CD8-positive, alpha-beta memory T cell (primary cell): ENCODE measurements around the gene RMI1. TPM values are rescaled to one million over a fixed set of nuclear protein-coding genes. Genes with fewer than 3 reads are reported as not detected.
A peak's percentile ranks its signal among the peaks of the same experiment; 100 is the strongest.

Experiments
- CTCF ChIA-PET: fragments of 350-600 bp; sonication (Branson Sonifier 250); formaldehyde crosslinking; loops from one replicate; lab custom pipeline; 2021; ENCODE audit warnings: antibody characterized with exemption; lab: Charles Lee
- POLR2A ChIA-PET: fragments of 350-600 bp; sonication (Branson Sonifier 250); formaldehyde crosslinking; loops from one replicate; lab custom pipeline; 2021; ENCODE audit warnings: antibody characterized with exemption; lab: Charles Lee
- DNase-seq, 5 donors: peaks; one replicate each; pipeline versions ENCODE4 v3.0.0 to v3.0.0-alpha.2; 2020 to 2022; ENCODE audit warnings: mixed read lengths in 1 of 5
- H3K27ac ChIP-seq: one replicate; pipeline ENCODE4 v1.7.0; 2013; ENCODE audit warnings: low read depth, mild to moderate bottlenecking, low read length, moderate library complexity
- H3K27me3 ChIP-seq: 2 replicates; pipeline ENCODE4 v1.7.0; 2013; ENCODE audit warnings: low read length, mild to moderate bottlenecking; ENCODE audit not compliant: insufficient read depth, poor library complexity, severe bottlenecking
- H3K36me3 ChIP-seq: 2 replicates; pipeline ENCODE4 v1.7.0; 2013; ENCODE audit warnings: mild to moderate bottlenecking, low read length, moderate library complexity; ENCODE audit not compliant: insufficient read depth
- H3K4me1 ChIP-seq: 2 replicates; pipeline ENCODE4 v1.7.0; 2013; ENCODE audit warnings: mild to moderate bottlenecking, low read length, moderate library complexity; ENCODE audit not compliant: insufficient read depth
- H3K4me3 ChIP-seq: 2 replicates; pipeline ENCODE4 v1.7.0; 2013; ENCODE audit warnings: mild to moderate bottlenecking, low read length
- H3K9me3 ChIP-seq: 2 replicates; pipeline ENCODE4 v1.7.0; 2013; ENCODE audit warnings: mild to moderate bottlenecking, low read length
- H3K27ac Mint-ChIP-seq, 8 donors: one replicate each; pipeline ENCODE4 v1.8.0; 2020 to 2021; ENCODE audit warnings: mixed read lengths in 8 of 8, mild to moderate bottlenecking in 6 of 8, inconsistent platforms in 3 of 8, moderate library complexity in 3 of 8
- H3K27me3 Mint-ChIP-seq, 2 donors: one replicate each; pipeline ENCODE4 v1.8.0; 2020 to 2021; ENCODE audit warnings: mixed read lengths in 2 of 2, mild to moderate bottlenecking in 1 of 2, moderate library complexity in 1 of 2
- H3K36me3 Mint-ChIP-seq, 3 donors: one replicate each; pipeline ENCODE4 v1.8.0; 2020 to 2021; ENCODE audit warnings: mixed read lengths in 3 of 3, inconsistent platforms in 1 of 3, mild to moderate bottlenecking in 1 of 3
- H3K4me1 Mint-ChIP-seq, 3 donors: one replicate each; pipeline ENCODE4 v1.8.0; 2020 to 2021; ENCODE audit warnings: mixed read lengths in 3 of 3, inconsistent platforms in 1 of 3, mild to moderate bottlenecking in 1 of 3
- H3K4me3 Mint-ChIP-seq, 7 donors: one replicate each; pipeline ENCODE4 v1.8.0; 2020 to 2021; ENCODE audit warnings: mixed read lengths in 7 of 7, mild to moderate bottlenecking in 6 of 7, moderate library complexity in 4 of 7, inconsistent platforms in 2 of 7
- H3K9me3 Mint-ChIP-seq, 5 donors: one replicate each; pipeline ENCODE4 v1.8.0; 2020 to 2022; ENCODE audit warnings: mixed read lengths in 5 of 5, mild to moderate bottlenecking in 3 of 5, moderate library complexity in 2 of 5, inconsistent platforms in 1 of 5
- polyA plus RNA-seq: library from polyadenylated mRNA; unstranded; fragments of 300-500 nt; fragmentation: Illumina TruSeq; gene quantifications from one replicate; pipeline ENCODE4 v1.2.3, GENCODE V29; 2021
- total RNA-seq, 2 experiments: library from RNA; stranded (reverse); gene quantifications; one replicate each; pipeline ENCODE4 v1.2.3, GENCODE V29; 2021

The RMI1 gene
- total and polyA plus RNA-seq, 3 experiments from 2014 or later = 5.9 to 29.3 (median 29.0) TPM

DNA sequence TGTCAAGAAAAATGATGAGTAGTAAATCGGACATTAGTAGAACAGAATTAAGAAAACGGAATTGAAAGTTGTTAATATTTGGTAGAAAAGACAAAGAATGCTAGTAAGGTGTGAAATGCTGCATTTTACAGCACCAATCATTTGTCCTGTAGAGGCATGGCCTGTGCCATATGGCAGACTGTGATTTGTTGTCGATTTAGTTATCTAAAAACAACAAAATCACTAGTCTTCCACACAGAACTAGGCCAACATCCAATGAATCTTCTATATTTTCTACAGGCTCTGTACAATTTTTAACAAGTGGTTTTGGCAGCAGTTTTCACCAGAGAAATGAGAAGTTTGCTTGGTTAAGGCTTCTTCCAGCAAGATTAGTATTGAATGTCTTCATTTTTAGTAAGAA lies 11.0 kb upstream of the RMI1 start:
- POLR2A ChIA-PET = no interaction called here
- H3K9me3 Mint-ChIP-seq = no peaks in the 10 kb centered on the region
- H3K4me1 ChIP-seq = peaks cover 14% of the 10 kb centered on the region

DNA sequence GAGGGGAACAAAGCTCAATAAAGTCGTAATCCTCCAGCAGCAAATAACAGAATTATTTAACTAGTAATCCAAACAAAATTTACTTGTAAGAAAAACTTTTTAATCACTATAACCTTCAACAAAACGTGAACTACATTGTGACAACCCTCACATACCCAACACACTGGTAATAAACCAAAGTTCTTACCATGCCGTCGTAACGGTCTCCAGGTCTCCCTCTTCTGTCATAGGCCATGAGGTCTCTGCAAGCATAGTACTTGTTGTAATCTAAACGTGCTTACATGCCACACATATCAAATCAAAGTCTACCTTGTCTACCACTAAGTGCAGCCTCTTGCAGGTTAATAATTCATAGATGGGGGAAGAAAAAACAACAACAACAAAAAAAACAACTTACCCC lies 9.1 kb upstream of the RMI1 start:
- H3K27ac ChIP-seq = no peak overlapping the region
- H3K9me3 ChIP-seq = no peaks in the 10 kb centered on the region
- H3K27me3 ChIP-seq = no peaks in the 10 kb centered on the region
- H3K36me3 Mint-ChIP-seq = peaks cover 35 to 96% (median 57%) of the 10 kb centered on the region in 3 donors
- POLR2A ChIA-PET = interaction anchor here (2.4 kb wide), 1 partner anchor 9 kb away, joined by 6 read pairs; the partner anchor contains the start of gene HNRNPK
- peaks cover 39 to 72% (median 69%) of the 10 kb centered on the region in 3 donors for H3K4me1 Mint-ChIP-seq
- no peak overlapping the region for H3K4me3 Mint-ChIP-seq
- DNase-seq = no peak
- H3K27ac Mint-ChIP-seq = peak overlapping the region in 3 of 8 donors; percentile 24 to 58 (median 56)
- H3K4me3 ChIP-seq = no peak overlapping the region
- no peaks in the 10 kb centered on the region for H3K9me3 Mint-ChIP-seq
- no peaks in the 10 kb centered on the region for H3K27me3 Mint-ChIP-seq
- H3K36me3 ChIP-seq = peaks cover 85% of the 10 kb centered on the region
- CTCF ChIA-PET = interaction anchor here (2.3 kb wide), 1 partner anchor 8 kb away, joined by 5 read pairs; no protein-coding TSS in a partner anchor
- peaks cover 33% of the 10 kb centered on the region for H3K4me1 ChIP-seq

More for the DNA sequence above, 11.0 kb upstream of the RMI1 start:
- Mint-ChIP-seq H3K27me3 (no peaks in the 10 kb centered on the region), H3K36me3 (peaks cover 22 to 85% (median 42%) of the 10 kb centered on the region in 3 donors), H3K4me1 (peaks cover 25 to 58% (median 55%) of the 10 kb centered on the region in 3 donors), H3K4me3 (no peak overlapping the region), H3K27ac (peak overlapping the region in 2 of 8 donors; percentile 24 to 29)
- no peak for DNase-seq
- H3K9me3 ChIP-seq = no peaks in the 10 kb centered on the region
- no peak overlapping the region for H3K4me3 ChIP-seq
- no peak overlapping the region for H3K27ac ChIP-seq
- H3K27me3 ChIP-seq = no peaks in the 10 kb centered on the region
- peaks cover 66% of the 10 kb centered on the region for H3K36me3 ChIP-seq
- CTCF ChIA-PET = interaction anchor here (1.1 kb wide), 1 partner anchor 8 kb away, joined by 3 read pairs; no protein-coding TSS in a partner anchor

DNA sequence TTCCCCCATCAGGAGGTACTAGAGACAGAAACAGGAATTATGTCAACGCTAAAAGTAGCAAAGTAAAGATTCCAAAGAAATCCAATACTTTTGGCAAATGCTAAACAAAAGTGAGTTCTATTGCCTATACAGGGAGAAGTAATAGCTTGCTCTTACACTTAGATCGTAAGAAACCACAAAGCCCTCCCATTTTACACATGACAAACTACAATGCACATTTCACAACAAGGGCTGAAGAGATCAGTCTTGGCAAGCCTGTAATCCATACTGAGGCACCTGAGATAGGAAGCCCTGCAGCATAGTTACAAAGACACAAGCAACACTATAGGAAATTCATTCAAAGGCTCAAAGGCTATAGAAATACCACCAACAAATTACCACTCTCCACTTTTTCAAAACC lies 8.3 kb upstream of the RMI1 start:
- peaks cover 35 to 96% (median 55%) of the 10 kb centered on the region in 3 donors for H3K36me3 Mint-ChIP-seq
- no peaks in the 10 kb centered on the region for H3K27me3 ChIP-seq
- no peaks in the 10 kb centered on the region for H3K9me3 ChIP-seq
- H3K27ac Mint-ChIP-seq = peak overlapping the region; percentile 11 to 84 (median 57)
- no peaks in the 10 kb centered on the region for H3K9me3 Mint-ChIP-seq
- H3K4me1 Mint-ChIP-seq = peaks cover 47 to 80% (median 77%) of the 10 kb centered on the region in 3 donors
- POLR2A ChIA-PET = interaction anchor here (2.4 kb wide), 1 partner anchor 8 kb away, joined by 6 read pairs; the partner anchor contains the start of gene HNRNPK
- no peaks in the 10 kb centered on the region for H3K27me3 Mint-ChIP-seq
- no peak overlapping the region for H3K4me3 ChIP-seq
- no peak for DNase-seq
- peaks cover 41% of the 10 kb centered on the region for H3K4me1 ChIP-seq
- peak overlapping the region in 1 of 7 donors; percentile 27 for H3K4me3 Mint-ChIP-seq
- H3K27ac ChIP-seq = no peak overlapping the region
- H3K36me3 ChIP-seq = peaks cover 87% of the 10 kb centered on the region
- CTCF ChIA-PET = interaction anchor here (0.8 to 2.3 kb wide), 2 partner anchors 9 to 12 kb away, joined by 4 to 5 read pairs; no protein-coding TSS in a partner anchor

DNA sequence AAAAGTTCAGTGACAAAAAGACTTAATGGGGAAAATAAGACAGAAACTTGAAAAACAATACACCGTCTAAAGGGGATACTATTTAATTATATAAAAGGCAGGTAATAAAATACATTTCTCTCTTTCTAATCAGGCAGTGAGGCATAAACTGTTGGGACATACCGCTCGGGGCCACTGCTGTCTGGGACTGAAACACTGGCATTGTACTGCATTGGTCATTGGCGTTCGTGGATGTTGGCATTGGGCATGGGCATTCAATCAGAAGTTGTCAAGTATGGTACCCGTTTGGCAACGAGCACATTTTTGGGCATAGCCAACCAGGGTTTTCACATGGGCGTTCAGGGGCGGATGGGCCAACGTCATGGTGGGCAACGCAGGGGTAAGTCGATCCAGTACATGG lies 5.3 kb upstream of the RMI1 start:
- DNase-seq = no peak
- Mint-ChIP-seq H3K4me3 (peak overlapping the region; percentile 4 to 73 (median 34)), H3K27ac (peak overlapping the region in 7 of 8 donors; percentile 6 to 99 (median 80)), H3K4me1 (peaks cover 57 to 84% (median 76%) of the 10 kb centered on the region in 3 donors), H3K9me3 (peaks cover 0 to 2% (median 0%) of the 10 kb centered on the region in 5 donors), H3K36me3 (peaks cover 30 to 96% (median 54%) of the 10 kb centered on the region in 3 donors), H3K27me3 (peaks cover 0 to 7% of the 10 kb centered on the region in 2 donors)
- Histone ChIP-seq H3K4me1 (peaks cover 50% of the 10 kb centered on the region), H3K36me3 (peaks cover 72% of the 10 kb centered on the region), H3K27me3 (no peaks in the 10 kb centered on the region), H3K27ac (no peak overlapping the region), H3K4me3 (no peak overlapping the region), H3K9me3 (no peaks in the 10 kb centered on the region)
- POLR2A ChIA-PET = no interaction called here
- CTCF ChIA-PET = no interaction called here

DNA sequence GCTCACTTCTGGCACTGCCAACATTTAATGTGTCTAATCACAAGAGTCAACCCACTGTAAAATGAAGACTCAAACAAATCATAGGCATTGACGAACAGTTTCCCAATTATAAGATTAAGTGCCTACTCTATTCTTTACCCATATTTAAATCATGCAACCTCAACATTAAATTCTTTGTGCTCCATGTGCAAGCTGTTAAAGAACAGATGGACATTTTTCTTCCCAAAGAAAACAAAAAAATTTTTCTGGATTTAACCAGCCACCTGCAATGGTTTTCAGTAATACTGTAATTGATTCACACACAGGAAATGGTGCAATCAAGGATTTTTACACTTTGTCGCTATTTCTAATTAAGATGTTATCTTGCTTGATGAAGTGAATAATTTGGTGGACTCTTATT lies 4.2 kb upstream of the RMI1 start:
- Histone ChIP-seq H3K9me3 (no peaks in the 10 kb centered on the region), H3K27ac (no peak overlapping the region), H3K4me3 (no peak overlapping the region), H3K36me3 (peaks cover 61% of the 10 kb centered on the region), H3K4me1 (peaks cover 51% of the 10 kb centered on the region), H3K27me3 (no peaks in the 10 kb centered on the region)
- H3K36me3 Mint-ChIP-seq = peaks cover 29 to 92% (median 44%) of the 10 kb centered on the region in 3 donors
- H3K27ac Mint-ChIP-seq = peak overlapping the region in 5 of 8 donors; percentile 30 to 99 (median 68)
- CTCF ChIA-PET = no interaction called here
- peaks cover 61 to 76% (median 71%) of the 10 kb centered on the region in 3 donors for H3K4me1 Mint-ChIP-seq
- DNase-seq = no peak
- POLR2A ChIA-PET = interaction anchor here (0.8 kb wide), 1 partner anchor 10 kb away, joined by 5 read pairs; no protein-coding TSS in a partner anchor
- H3K27me3 Mint-ChIP-seq = peaks cover 0 to 10% of the 10 kb centered on the region in 2 donors
- peak overlapping the region in 6 of 7 donors; percentile 23 to 100 (median 96) for H3K4me3 Mint-ChIP-seq
- peaks cover 0 to 2% (median 0%) of the 10 kb centered on the region in 5 donors for H3K9me3 Mint-ChIP-seq

DNA sequence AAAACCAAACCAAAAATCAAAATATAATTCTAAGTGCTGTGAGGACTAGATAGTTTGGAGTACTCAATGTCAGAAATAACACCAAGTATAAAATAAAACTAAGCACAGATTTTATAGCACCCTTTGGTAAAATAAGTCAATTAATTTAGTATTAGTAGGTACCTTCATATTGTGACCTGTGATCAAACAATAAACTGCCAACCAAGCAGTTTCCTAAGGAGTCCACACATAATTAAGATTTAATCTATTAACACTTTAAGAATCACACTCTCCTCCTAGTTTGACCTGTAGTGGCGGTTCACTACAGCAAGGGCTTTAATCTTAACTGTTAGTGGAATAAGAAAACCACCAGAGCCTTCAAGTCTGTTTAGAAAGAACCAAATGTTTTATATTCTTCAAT lies 3.4 kb upstream of the RMI1 start:
- Mint-ChIP-seq H3K9me3 (peaks cover 0 to 2% (median 0%) of the 10 kb centered on the region in 5 donors), H3K4me1 (peaks cover 62 to 76% (median 71%) of the 10 kb centered on the region in 3 donors), H3K27ac (peak overlapping the region; percentile 18 to 99 (median 82)), H3K27me3 (peaks cover 0 to 10% of the 10 kb centered on the region in 2 donors), H3K4me3 (peak overlapping the region; percentile 91 to 100 (median 98)), H3K36me3 (peaks cover 21 to 84% (median 35%) of the 10 kb centered on the region in 3 donors)
- no peaks in the 10 kb centered on the region for H3K27me3 ChIP-seq
- no peaks in the 10 kb centered on the region for H3K9me3 ChIP-seq
- ChIA-PET CTCF (no interaction called here), POLR2A (interaction anchor here (0.6 to 1.6 kb wide), 3 partner anchors 8 to 56 kb away, joined by 5 to 7 read pairs (median 6); partner anchors contain the start of gene KIF27)
- peaks cover 59% of the 10 kb centered on the region for H3K4me1 ChIP-seq
- H3K4me3 ChIP-seq = no peak overlapping the region
- peaks cover 53% of the 10 kb centered on the region for H3K36me3 ChIP-seq
- DNase-seq = no peak
- H3K27ac ChIP-seq = no peak overlapping the region

DNA sequence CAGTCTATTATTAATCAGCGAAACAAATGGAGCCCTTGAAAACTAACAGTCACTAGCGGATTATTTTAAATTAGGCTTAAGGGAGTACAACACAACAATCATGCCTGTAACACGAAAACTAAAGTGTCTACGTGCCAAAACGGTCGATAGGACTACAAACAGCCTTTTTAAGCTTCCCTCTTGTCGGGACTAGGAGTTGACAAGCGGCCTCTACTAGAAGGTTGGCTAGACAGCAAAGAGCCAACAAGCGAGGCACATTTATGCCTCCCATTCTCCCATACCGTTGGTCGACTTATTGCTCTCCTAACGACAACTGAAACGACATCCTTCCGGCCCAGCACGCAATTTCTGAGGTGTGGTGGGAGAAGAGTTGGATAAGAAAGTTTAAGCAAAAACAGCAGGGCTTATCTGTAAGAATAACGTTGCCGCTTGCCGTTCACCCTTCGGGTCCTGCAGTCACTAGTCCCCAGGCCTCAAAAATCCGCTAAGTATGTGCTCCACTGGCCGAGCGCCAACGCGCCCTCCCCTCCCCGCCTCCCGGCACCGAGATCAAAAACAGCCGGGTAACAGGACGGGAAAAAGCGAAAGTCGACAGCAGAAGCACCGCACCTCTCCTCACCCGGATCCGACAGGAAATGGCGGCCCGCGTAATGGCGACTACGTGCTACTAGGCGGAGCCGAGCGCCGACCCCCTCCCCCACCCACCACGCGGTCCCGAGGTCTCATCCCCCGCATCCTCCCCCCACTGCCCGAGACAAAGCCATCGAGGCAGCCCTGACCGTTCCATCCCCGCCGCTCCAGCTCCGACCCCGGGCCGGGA lies 1.4 kb upstream of the RMI1 start:
- peaks cover 48% of the 10 kb centered on the region for H3K4me1 ChIP-seq
- Mint-ChIP-seq H3K27ac (peak overlapping the region; percentile 97 to 99 (median 99)), H3K27me3 (peaks cover 0 to 10% of the 10 kb centered on the region in 2 donors), H3K4me1 (peaks cover 58 to 71% (median 65%) of the 10 kb centered on the region in 3 donors), H3K9me3 (peaks cover 0 to 2% (median 0%) of the 10 kb centered on the region in 5 donors), H3K4me3 (peak overlapping the region; percentile 91 to 100 (median 98)), H3K36me3 (peaks cover 17 to 65% (median 26%) of the 10 kb centered on the region in 3 donors)
- POLR2A ChIA-PET = interaction anchor here (0.6 to 3.3 kb wide), 9 partner anchors 8 to 1961 kb away, joined by 3 to 28 read pairs (median 7); partner anchors contain the start of genes IDNK, KIF27, NAA35 and UBQLN1
- H3K9me3 ChIP-seq = no peaks in the 10 kb centered on the region
- peak; percentile 82 to 92 (median 88) for DNase-seq
- H3K4me3 ChIP-seq = peak overlapping the region; percentile 82
- CTCF ChIA-PET = interaction anchor here (0.6 to 1.4 kb wide), 3 partner anchors 19 to 271 kb away, joined by 3 to 7 read pairs (median 3); partner anchors contain the start of gene UBQLN1
- H3K27ac ChIP-seq = peak overlapping the region; percentile 94
- peaks cover 37% of the 10 kb centered on the region for H3K36me3 ChIP-seq
- no peaks in the 10 kb centered on the region for H3K27me3 ChIP-seq
